Epithelial cell of esophagus (primary cell): ENCODE data around the gene KLB.

Experiments used
- DNase-seq: peaks from one replicate; pipeline ENCODE4 v3.0.0; 2010; ENCODE audit warnings: low read depth
- H3K4me3 ChIP-seq: 2 replicates; pipeline ENCODE4 v1.5.1; 2011; ENCODE audit warnings: mild to moderate bottlenecking, low read length, control low read depth
- CTCF ChIP-seq: IDR thresholded peaks from 2 replicates; pipeline ENCODE4 v1.5.1; 2011; ENCODE audit warnings: low read depth, mild to moderate bottlenecking, low read length, control low read depth, inconsistent platforms; ENCODE audit not compliant: insufficient read depth; ENCODE audit errors: missing control alignments

Gene KLB

GRCh38 chr4:39498727-39499020, 91.9 kb downstream of the KLB start:
- no peak for DNase-seq
- H3K4me3 ChIP-seq, result no peak overlapping the region
- TF ChIP-seq CTCF, result no peak
